Esophagus muscularis mucosa (tissue), 4 donors: ENCODE measurements around the gene ZNF644. TPM values are rescaled to one million over a fixed set of nuclear protein-coding genes. Genes with fewer than 3 reads are reported as not detected.
A peak's percentile ranks its signal among the peaks of the same experiment; 100 is the strongest.
"Not testable (repeated sequence)": the region's sequence is repeated elsewhere in the genome, so short reads cannot be mapped to it uniquely, and the experiment has no call there.

Source experiments
- DNase-seq: peaks from one replicate; pipeline ENCODE4 v3.0.0-alpha.2; 2017; ENCODE audit errors: extremely low spot score
- H3K27ac ChIP-seq, 4 donors: fragments of 200-600 bp; sonication (generic); replicated peaks in 1 of 4; 1 replicate in 3 of 4; 2 replicates in 1 of 4; pipeline ENCODE4 v1.5.1; 2016 to 2019; ENCODE audit warnings: mild to moderate bottlenecking in 1 of 4
- H3K27me3 ChIP-seq, 4 donors: fragments of 200-600 bp; sonication (generic); one replicate each; pipeline versions ENCODE4 v1.5.1 to v1.6.0; 2016 to 2019
- H3K36me3 ChIP-seq, 4 donors: fragments of 200-600 bp; sonication (generic); one replicate each; pipeline ENCODE4 v1.5.1; 2016 to 2019
- H3K4me1 ChIP-seq, 4 donors: fragments of 200-600 bp; sonication (generic); one replicate each; pipeline ENCODE4 v1.5.1; 2016 to 2019
- H3K4me3 ChIP-seq, 4 donors: fragments of 200-600 bp; sonication (generic); 1 replicate in 2 of 4; 2 replicates in 2 of 4; pipeline ENCODE4 v1.5.1; 2016 to 2019; ENCODE audit warnings: mild to moderate bottlenecking in 4 of 4, moderate library complexity in 1 of 4
- H3K9me3 ChIP-seq, 4 donors: fragments of 200-600 bp; sonication (generic); 1 replicate in 3 of 4; 2 replicates in 1 of 4; pipeline ENCODE4 v1.5.1; 2016 to 2019
- CTCF ChIP-seq, 3 experiments: fragments of 200-600 bp in 2 of 3; fragments of 450-650 bp in 1 of 3; sonication (generic) in 2 of 3; IDR thresholded peaks; one replicate each; pipeline ENCODE4 v1.5.1; 2017 to 2019; ENCODE audit warnings: antibody characterized with exemption in 3 of 3, mild to moderate bottlenecking in 2 of 3, moderate library complexity in 1 of 3
- EP300 ChIP-seq: sonication (generic); formaldehyde crosslinking; IDR thresholded peaks from one replicate; pipeline ENCODE4 v1.6.1; 2017; ENCODE audit warnings: antibody characterized with exemption
- POLR2A ChIP-seq: fragments of 450-650 bp; IDR thresholded peaks from one replicate; pipeline ENCODE4 v1.6.1; 2017; ENCODE audit warnings: antibody characterized with exemption, moderate library complexity, mild to moderate bottlenecking, low read depth
- POLR2AphosphoS5 ChIP-seq, 2 donors: sonication (generic); formaldehyde crosslinking; IDR thresholded peaks; one replicate each; pipeline ENCODE4 v1.6.1; 2017; ENCODE audit warnings: antibody characterized with exemption in 2 of 2
- WGBS: methylation state at CpG from one replicate; pipeline ENCODE4 v1.1.5; 2018; 5-methylcytosine and 5-hydroxymethylcytosine counted together
- intact Hi-C: fragments of 100-400 bp; cut with DNase I; formaldehyde crosslinking; loops from one replicate; pipeline ENCODE4 v1.15.1; 2023
- total RNA-seq, 4 donors: library from RNA; depleted of rRNA; stranded (reverse); fragments of >200 nt; gene quantifications; one replicate each; pipeline versions ENCODE4 v1.1.0 to v1.2.1, GENCODE V29; 2016

The ZNF644 gene
- total RNA-seq, 4 donors from 2014 or later, result 44.8 to 64.8 (median 45.2) TPM

DNA sequence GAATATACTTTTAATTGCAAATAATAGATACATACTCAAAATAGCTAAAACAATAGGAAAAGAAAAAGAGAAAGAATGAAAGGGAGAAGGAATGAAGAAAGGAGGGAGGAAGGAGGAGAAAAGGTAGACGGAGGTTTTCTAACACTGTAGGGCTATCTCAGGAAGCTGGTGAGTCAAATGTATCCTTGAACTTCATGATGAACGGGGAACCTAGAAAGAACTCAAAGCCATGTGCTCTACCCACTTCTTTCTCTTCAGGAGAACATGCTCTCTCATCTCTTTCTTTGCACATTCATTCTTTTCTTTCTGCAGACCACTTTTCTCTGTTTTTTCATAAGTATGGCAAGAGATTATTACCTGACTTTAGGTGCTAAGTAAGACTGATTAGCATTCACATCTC, 37.3 kb upstream of the ZNF644 start:
- TF ChIP-seq POLR2A, result no peak
- TF ChIP-seq EP300, result no peak
- no peak for TF ChIP-seq CTCF (IDR thresholded peaks at IDR 0.05)
- TF ChIP-seq POLR2AphosphoS5 (IDR thresholded peaks at IDR 0.05), result no peak
- Histone ChIP-seq H3K36me3 (no peaks in the 10 kb centered on the region), H3K4me3 (no peak overlapping the region), H3K27me3 (no peaks in the 10 kb centered on the region), H3K9me3 (no peaks in the 10 kb centered on the region), H3K27ac (no peak overlapping the region), H3K4me1 (no peaks in the 10 kb centered on the region)
- DNase-seq, result no peak
- 61% methylated on average over 2 of the region's 2 CpGs for WGBS
- intact Hi-C loops, result no loop called here

DNA sequence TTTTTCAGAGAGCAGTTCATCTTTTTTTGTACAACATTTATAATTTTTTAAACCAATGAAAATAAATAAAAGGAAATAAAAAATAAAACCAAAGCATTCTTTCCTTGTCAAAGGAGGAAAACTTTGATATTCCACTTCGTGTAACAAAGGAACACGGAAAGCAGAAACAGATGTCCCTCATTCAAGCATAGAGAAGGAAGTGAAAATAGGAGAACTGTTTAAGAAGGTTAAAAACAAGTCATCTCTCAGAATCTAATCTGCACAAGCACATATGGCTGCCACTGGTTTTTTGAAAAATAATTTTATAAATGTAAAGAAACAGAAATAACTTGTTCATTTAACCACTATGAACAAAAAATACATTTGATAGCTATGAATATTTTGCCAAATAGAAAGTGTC, 35.9 kb upstream of the ZNF644 start:
- 43% methylated on average over 2 of the region's 2 CpGs for WGBS
- H3K4me1 ChIP-seq, result no peaks in the 10 kb centered on the region
- H3K9me3 ChIP-seq, result no peaks in the 10 kb centered on the region
- no peak for DNase-seq
- no peaks in the 10 kb centered on the region for H3K36me3 ChIP-seq
- TF ChIP-seq POLR2AphosphoS5 (IDR thresholded peaks at IDR 0.05) (no peak), POLR2A (no peak), EP300 (no peak)
- intact Hi-C loops, result no loop called here
- H3K4me3 ChIP-seq, result no peak overlapping the region
- H3K27me3 ChIP-seq, result no peaks in the 10 kb centered on the region
- H3K27ac ChIP-seq, result no peak overlapping the region

GRCh38 chr1:91054780-91055481, 33.1 kb upstream of the ZNF644 start:
- DNase-seq, result peak; percentile 80
- intact Hi-C loops, result no loop called here
- 70% methylated on average over 2 of the region's 2 CpGs for WGBS
- Histone ChIP-seq H3K4me1 (no peaks in the 10 kb centered on the region), H3K36me3 (no peaks in the 10 kb centered on the region), H3K9me3 (no peaks in the 10 kb centered on the region), H3K27me3 (no peaks in the 10 kb centered on the region), H3K4me3 (no peak overlapping the region), H3K27ac (no peak overlapping the region)
- no peak for TF ChIP-seq POLR2AphosphoS5 (IDR thresholded peaks at IDR 0.05)
- no peak for TF ChIP-seq EP300
- no peak for TF ChIP-seq CTCF (IDR thresholded peaks at IDR 0.05)
- TF ChIP-seq POLR2A, result no peak

DNA sequence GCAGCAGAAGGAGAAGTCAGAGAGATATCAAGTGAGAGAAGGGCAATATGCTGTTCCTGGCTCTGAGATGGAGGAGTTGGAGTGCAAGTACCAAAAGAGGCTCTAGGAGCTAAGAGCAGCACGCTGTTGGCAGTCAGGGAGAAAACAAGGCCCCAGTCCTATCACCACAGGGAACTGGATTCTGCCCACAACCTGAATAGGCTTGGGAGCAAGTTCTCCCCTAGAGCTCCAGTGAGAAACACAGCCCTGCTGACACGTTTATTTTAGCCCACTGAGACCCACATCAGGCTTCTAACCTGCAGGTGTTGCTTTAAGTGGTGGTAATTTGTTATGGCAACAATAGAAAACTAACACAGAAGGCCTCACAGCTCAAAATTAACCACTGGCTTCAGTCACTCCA, 31.8 kb upstream of the ZNF644 start:
- no peaks in the 10 kb centered on the region for H3K9me3 ChIP-seq

DNA sequence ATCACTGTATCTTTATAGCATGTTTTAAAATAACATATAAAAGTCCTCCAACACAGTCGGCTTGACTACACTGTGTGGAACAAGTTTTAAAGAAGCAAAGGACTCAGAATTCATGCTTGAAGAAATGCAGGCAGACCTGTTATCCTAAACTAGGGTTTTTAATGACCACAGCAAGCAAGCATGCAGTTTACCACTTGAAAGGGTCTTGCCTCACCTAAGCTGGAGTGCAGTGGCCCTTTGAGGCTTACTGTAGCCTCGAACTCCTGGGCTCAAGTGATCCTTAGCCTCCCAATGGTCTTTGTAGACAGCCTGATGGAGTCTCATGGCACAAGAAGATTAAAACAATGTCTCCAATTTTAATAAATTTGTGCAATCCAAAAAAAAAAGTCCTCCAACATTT, 27.7 kb upstream of the ZNF644 start:
- not testable (repeated sequence) for H3K36me3 ChIP-seq, H3K4me1 ChIP-seq, DNase-seq, H3K27me3 ChIP-seq, H3K4me3 ChIP-seq, H3K9me3 ChIP-seq, H3K27ac ChIP-seq
- intact Hi-C loops, result loop anchor here (2.0 kb wide), 1 partner anchor 71 kb away; no protein-coding TSS in a partner anchor
- WGBS, result 86% methylated on average over 2 of the region's 2 CpGs

More for the DNA sequence above, 31.8 kb upstream of the ZNF644 start:
- H3K4me3 ChIP-seq, result no peak overlapping the region
- no peaks in the 10 kb centered on the region for H3K4me1 ChIP-seq
- intact Hi-C loops, result no loop called here
- H3K27ac ChIP-seq, result no peak overlapping the region
- H3K36me3 ChIP-seq, result no peaks in the 10 kb centered on the region
- no peaks in the 10 kb centered on the region for H3K27me3 ChIP-seq
- peak; percentile 75 for DNase-seq
- TF ChIP-seq POLR2AphosphoS5 (IDR thresholded peaks at IDR 0.05) (no peak), EP300 (no peak), CTCF (IDR thresholded peaks at IDR 0.05) (no peak), POLR2A (no peak)
- WGBS, result 41% methylated on average over 2 of the region's 2 CpGs

GRCh38 chr1:91046766-91047165, 24.9 kb upstream of the ZNF644 start:
- Histone ChIP-seq H3K9me3 (peaks cover 0 to 10% (median 7%) of the 10 kb centered on the region in 4 donors), H3K36me3 (no peaks in the 10 kb centered on the region), H3K27me3 (no peaks in the 10 kb centered on the region), H3K27ac (no peak overlapping the region), H3K4me1 (no peaks in the 10 kb centered on the region), H3K4me3 (no peak overlapping the region)
- no peak for DNase-seq
- WGBS, result 68% methylated on average over 2 of the region's 2 CpGs
- intact Hi-C loops, result no loop called here
- TF ChIP-seq CTCF (IDR thresholded peaks at IDR 0.05) (no peak), POLR2AphosphoS5 (IDR thresholded peaks at IDR 0.05) (no peak), POLR2A (no peak), EP300 (no peak)
